ENCODE results near the gene CHST1. TPM values are rescaled to one million over a fixed set of nuclear protein-coding genes. Genes with fewer than 3 reads are reported as not detected.

Gene CHST1
- total RNA-seq, 1 donor from 2014 or later: 59.2 TPM

DNA sequence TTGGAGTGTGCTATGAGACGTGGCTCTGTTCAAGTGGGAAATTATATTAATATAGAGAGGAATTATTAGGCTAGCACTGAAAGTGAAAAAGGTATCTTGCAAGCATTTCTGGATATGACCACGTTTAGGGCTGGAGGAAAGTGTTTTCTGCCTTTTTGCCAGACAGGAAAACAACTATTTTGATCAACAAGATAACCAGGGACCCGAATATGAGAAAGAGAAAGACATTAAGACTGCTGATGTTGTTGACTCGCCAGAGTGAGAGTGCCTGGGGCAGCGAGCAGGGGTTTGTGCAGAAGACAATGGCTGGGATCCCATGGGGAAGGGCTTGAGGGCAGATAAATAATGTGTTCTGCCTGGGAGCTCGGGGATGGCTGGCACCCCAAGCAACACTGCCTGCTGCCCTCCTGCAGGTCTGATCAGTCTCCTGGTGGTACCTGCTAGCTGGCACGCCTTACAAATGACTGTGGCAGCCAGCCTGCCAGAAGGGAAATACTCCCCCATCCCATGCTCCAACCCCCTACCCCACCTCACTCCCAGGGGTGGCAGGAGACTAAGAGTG lies 23.1 kb upstream of the CHST1 start:
- H3K9me3 Mint-ChIP-seq (ENCODE audit: unreplicated experiment): no peaks in the 10 kb centered on the region
- peaks cover 2% of the 10 kb centered on the region for H3K27me3 Mint-ChIP-seq (ENCODE audit: unreplicated experiment)
- H3K4me3 Mint-ChIP-seq (ENCODE audit: unreplicated experiment): no peak overlapping the region
- DNase-seq: no peak
- H3K4me1 Mint-ChIP-seq (ENCODE audit: low read depth, unreplicated experiment): no peaks in the 10 kb centered on the region
- no peak overlapping the region for H3K27ac Mint-ChIP-seq (ENCODE audit: unreplicated experiment)
- no peaks in the 10 kb centered on the region for H3K36me3 Mint-ChIP-seq (ENCODE audit: unreplicated experiment)
- TF ChIP-seq, protein P1, sequence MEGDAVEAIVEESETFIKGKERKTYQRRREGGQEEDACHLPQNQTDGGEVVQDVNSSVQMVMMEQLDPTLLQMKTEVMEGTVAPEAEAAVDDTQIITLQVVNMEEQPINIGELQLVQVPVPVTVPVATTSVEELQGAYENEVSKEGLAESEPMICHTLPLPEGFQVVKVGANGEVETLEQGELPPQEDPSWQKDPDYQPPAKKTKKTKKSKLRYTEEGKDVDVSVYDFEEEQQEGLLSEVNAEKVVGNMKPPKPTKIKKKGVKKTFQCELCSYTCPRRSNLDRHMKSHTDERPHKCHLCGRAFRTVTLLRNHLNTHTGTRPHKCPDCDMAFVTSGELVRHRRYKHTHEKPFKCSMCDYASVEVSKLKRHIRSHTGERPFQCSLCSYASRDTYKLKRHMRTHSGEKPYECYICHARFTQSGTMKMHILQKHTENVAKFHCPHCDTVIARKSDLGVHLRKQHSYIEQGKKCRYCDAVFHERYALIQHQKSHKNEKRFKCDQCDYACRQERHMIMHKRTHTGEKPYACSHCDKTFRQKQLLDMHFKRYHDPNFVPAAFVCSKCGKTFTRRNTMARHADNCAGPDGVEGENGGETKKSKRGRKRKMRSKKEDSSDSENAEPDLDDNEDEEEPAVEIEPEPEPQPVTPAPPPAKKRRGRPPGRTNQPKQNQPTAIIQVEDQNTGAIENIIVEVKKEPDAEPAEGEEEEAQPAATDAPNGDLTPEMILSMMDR (IDR thresholded peaks at IDR 0.05; ENCODE audit: partially characterized antibody, unreplicated experiment): no peak

DNA sequence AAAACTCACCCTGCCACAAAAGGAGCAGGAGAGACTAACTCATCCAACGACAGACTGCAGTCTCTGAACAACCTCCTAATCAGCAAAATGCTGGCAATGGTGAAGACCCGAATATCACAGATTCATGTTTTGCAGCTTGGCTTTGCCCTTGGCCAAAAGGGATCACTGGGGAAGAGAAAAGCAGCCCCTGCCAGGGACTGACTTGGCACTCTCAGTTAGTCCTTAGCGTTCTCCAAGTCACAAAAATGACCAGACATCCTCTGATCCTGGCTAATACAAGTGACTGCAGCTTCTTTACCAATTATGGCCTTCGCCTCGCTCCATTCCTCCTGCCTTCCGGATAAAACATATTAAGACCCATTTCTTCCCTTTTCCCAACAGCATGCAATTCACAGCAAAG lies 22.4 kb upstream of the CHST1 start:
- Mint-ChIP-seq H3K4me3 (ENCODE audit: unreplicated experiment) (no peak overlapping the region), H3K4me1 (ENCODE audit: low read depth, unreplicated experiment) (no peaks in the 10 kb centered on the region), H3K9me3 (ENCODE audit: unreplicated experiment) (no peaks in the 10 kb centered on the region), H3K27me3 (ENCODE audit: unreplicated experiment) (peaks cover 2% of the 10 kb centered on the region), H3K36me3 (ENCODE audit: unreplicated experiment) (no peaks in the 10 kb centered on the region), H3K27ac (ENCODE audit: unreplicated experiment) (no peak overlapping the region)
- TF ChIP-seq, protein P1 (IDR thresholded peaks at IDR 0.05; ENCODE audit: partially characterized antibody, unreplicated experiment): no peak
- no peak for DNase-seq

DNA sequence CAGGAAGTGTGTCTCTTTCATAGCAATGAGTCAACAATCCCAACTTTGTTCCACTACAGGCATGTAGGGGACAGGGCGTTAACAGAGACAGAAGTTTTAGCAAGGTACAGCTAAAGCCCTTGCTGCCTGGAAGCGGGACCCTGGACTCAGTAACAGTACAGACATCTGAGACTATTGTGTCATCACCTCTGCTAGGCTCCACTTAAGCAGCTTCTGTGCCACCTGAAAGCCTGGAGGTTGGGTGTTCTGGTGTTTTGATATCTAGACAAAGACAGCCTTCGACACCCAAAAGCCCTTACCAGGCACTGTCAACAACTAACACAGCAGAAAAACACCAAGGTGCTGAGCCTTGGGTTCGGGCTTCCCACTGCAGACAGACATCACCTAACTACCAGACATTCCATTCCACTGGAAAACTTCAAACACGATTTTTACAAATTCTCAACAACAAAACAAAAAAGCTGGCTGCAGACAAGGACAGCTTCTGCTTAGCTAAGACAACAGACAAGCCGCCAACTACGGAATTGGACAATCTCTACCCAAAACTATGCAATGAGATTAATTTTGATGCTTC lies 20.6 kb upstream of the CHST1 start:
- peaks cover 2% of the 10 kb centered on the region for H3K27me3 Mint-ChIP-seq (ENCODE audit: unreplicated experiment)
- DNase-seq: no peak
- no peaks in the 10 kb centered on the region for H3K4me1 Mint-ChIP-seq (ENCODE audit: low read depth, unreplicated experiment)
- no peaks in the 10 kb centered on the region for H3K36me3 Mint-ChIP-seq (ENCODE audit: unreplicated experiment)
- H3K9me3 Mint-ChIP-seq (ENCODE audit: unreplicated experiment): no peaks in the 10 kb centered on the region
- H3K4me3 Mint-ChIP-seq (ENCODE audit: unreplicated experiment): no peak overlapping the region
- no peak overlapping the region for H3K27ac Mint-ChIP-seq (ENCODE audit: unreplicated experiment)
- TF ChIP-seq, protein P1 (IDR thresholded peaks at IDR 0.05; ENCODE audit: partially characterized antibody, unreplicated experiment): no peak

DNA sequence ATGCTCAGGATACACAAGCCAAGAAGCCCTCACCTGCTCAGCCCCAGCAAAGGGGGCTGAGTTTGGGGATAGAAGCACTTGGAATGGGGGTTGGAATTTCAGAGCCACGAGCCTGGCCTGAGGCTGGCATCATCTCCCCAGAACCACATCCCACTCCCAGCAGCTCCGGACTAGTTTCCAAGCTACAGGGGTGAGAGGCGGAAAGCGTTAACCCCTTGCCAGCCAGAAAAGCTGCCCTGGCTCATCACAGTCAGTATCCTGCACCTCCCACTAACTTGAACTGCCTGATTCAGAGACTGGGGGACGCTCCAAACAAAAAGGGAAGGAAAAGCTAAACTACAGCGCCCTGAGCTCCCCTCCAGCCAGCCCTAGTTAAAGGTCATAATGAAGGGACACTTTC lies 19.0 kb upstream of the CHST1 start:
- Mint-ChIP-seq H3K27ac (ENCODE audit: unreplicated experiment) (no peak overlapping the region), H3K4me3 (ENCODE audit: unreplicated experiment) (no peak overlapping the region), H3K27me3 (ENCODE audit: unreplicated experiment) (no peaks in the 10 kb centered on the region), H3K4me1 (ENCODE audit: low read depth, unreplicated experiment) (no peaks in the 10 kb centered on the region), H3K36me3 (ENCODE audit: unreplicated experiment) (no peaks in the 10 kb centered on the region), H3K9me3 (ENCODE audit: unreplicated experiment) (no peaks in the 10 kb centered on the region)
- DNase-seq: no peak
- TF ChIP-seq, protein P1 (IDR thresholded peaks at IDR 0.05; ENCODE audit: partially characterized antibody, unreplicated experiment): no peak

DNA sequence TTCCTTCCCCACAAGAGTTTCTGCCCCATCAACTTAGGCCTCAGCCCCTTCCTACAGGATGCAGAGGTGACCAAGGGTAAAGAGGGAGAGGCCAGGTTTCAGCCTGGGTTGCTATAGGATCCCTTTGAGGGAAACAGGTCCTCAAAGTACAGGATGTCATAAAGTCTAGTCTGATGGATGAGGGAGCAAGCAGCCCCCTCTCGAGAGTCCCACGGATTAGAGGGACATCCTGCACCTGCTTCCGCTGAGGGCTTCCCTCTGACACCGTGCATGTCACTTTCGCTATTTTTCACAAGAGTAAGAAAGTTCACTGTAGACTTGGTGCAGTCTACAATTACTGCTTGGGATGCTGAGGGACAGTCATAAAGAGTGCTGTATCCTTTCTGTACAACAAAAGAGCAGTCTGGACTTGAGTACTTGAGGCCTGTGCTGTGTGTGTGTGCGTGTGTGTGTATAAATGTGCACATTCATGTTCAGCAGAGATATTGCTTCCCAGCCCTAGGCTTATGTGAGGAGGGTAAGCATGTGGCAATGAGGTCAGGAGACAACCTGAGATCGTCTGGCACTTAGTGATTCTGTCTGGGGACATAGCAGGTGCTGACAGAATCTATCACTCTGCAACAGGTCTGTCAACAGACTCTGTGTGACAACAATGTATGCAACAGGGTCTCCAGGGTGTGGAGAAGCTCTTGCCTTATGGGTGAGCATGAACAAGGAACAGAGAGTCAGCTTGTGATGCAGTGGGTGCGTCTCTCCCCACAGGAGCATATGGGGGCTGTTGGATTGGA lies 18.0 kb upstream of the CHST1 start:
- H3K36me3 Mint-ChIP-seq (ENCODE audit: unreplicated experiment): no peaks in the 10 kb centered on the region
- H3K4me3 Mint-ChIP-seq (ENCODE audit: unreplicated experiment): no peak overlapping the region
- H3K27me3 Mint-ChIP-seq (ENCODE audit: unreplicated experiment): no peaks in the 10 kb centered on the region
- TF ChIP-seq, protein P1 (IDR thresholded peaks at IDR 0.05; ENCODE audit: partially characterized antibody, unreplicated experiment): no peak
- H3K4me1 Mint-ChIP-seq (ENCODE audit: low read depth, unreplicated experiment): no peaks in the 10 kb centered on the region
- DNase-seq: no peak
- H3K27ac Mint-ChIP-seq (ENCODE audit: unreplicated experiment): no peak overlapping the region
- H3K9me3 Mint-ChIP-seq (ENCODE audit: unreplicated experiment): peaks cover 1% of the 10 kb centered on the region
